IMR-90 (cell line): Measurements from ENCODE around the gene RADX. TPM values are rescaled to one million over a fixed set of nuclear protein-coding genes. Genes with fewer than 3 reads are reported as not detected.

Experiments used
- microRNA-seq, 2 experiments: library from miRNA; stranded (forward) in 1 of 2; unstranded in 1 of 2; fragments of 10-50 nt in 1 of 2; fragments of <30 nt in 1 of 2; gene quantifications in 1 of 2; microRNA quantifications in 1 of 2; one replicate each; pipeline versions ENCODE3 to v1.1.0; 2013 to 2020; ENCODE audit not compliant: insufficient read depth in 1 of 2, insufficient read length in 1 of 2, unreplicated experiment in 1 of 2
- polyA plus RNA-seq, 3 experiments: library from polyadenylated mRNA; depleted of rRNA; stranded (reverse); fragments of >200 nt; gene quantifications; 2 replicates each; pipeline ENCODE4 v1.2.3, GENCODE V29; 2012; ENCODE audit warnings: low replicate concordance in 1 of 3
- small RNA-seq, 5 experiments: library from RNA; depleted of rRNA; stranded (forward); fragments of <200 nt; gene quantifications; one replicate each; pipeline ENCODE3, GENCODE V24; 2012
- total RNA-seq: library from RNA; depleted of rRNA; stranded (reverse); fragments of >200 nt; gene quantifications from 2 replicates; pipeline ENCODE4 v1.2.3, GENCODE V29; 2012; rRNA removed

Gene RADX
- total and polyA plus RNA-seq, 2 of the 4 experiments (the other 2 are of a cell fraction) = 1.6 to 1.8 TPM

Small RNA genes within 50 kb of the gene (microRNA-seq; reads per million reads assigned to microRNA genes)
- gene AL590808.1 (ENCODE audit: insufficient read depth, insufficient read length) = not detected
- 0 reads per million in 2 experiments for gene MIR548AN (ENCODE audit: insufficient read depth in 1 of 2, insufficient read length in 1 of 2, unreplicated experiment in 1 of 2)

Small RNA genes within 50 kb of the gene (small RNA-seq; reads per million reads assigned to genes)
- gene AL590808.1 = 0 reads per million in 5 experiments
- 0 to 0.57 (median 0) reads per million in 5 experiments for gene MIR548AN

Other genes starting within 250 kb of the RADX start
- gene RNF128, start 114.7 kb downstream of the RADX start, total RNA-seq = 4.8 and 6.4 TPM in 2 replicates
- 2.8 and 3.0 TPM in 2 replicates for gene RNF128, start 114.7 kb downstream of the RADX start, polyA plus RNA-seq (2012; rRNA removed)
- gene TBC1D8B, start 190.7 kb downstream of the RADX start, total RNA-seq = 10.4 and 14.4 TPM in 2 replicates
- 5.8 and 8.3 TPM in 2 replicates for gene TBC1D8B, start 190.7 kb downstream of the RADX start, polyA plus RNA-seq (2012; rRNA removed)